HG03442 (cell line): ENCODE data around the gene SH3RF3.

Experiments used
- ATAC-seq: cut with Tn5 transposase; IDR thresholded peaks from one replicate; pipeline ENCODE4 v1.9.1; 2021; ENCODE audit warnings: mild to moderate bottlenecking, moderate library complexity; ENCODE audit not compliant: unreplicated experiment

Gene SH3RF3

DNA sequence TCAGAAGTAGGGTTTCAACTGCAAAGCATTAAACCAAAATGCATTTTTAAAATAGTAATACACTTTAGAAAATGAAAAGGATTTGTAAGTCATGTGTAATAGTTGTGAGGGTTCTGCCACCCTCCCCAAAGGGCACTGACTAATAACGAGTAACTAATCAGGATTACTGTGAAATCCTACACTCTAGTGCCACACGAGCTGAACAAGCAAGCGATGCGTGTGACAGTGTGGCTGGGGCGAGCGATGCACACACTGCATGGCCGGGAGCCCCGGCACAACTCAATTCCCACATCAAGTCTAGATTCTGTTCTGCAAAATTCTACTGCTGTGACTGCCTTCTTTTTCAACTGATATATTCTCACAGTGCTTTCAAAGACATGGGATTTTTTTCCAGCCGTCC is 328.4 kb downstream of the SH3RF3 start:
- ATAC-seq: no peak

DNA sequence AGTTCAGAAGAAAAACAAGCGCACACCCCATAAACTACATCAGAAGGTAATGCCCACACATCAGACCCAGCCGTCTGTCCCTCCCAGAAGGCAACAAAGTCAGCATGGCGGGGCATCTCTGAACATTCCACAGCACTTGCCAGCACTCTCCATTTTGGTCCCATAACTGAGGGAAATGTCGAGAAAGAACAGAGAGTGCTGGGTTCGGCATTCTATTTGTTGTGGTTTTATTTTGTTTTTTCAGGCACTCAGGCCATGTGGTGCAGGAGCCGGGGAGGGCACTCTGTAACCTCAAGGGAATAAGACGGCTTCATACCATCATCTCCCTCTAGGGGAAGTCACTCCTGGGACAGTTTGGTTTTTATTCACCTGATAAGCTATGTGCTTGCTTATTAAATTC is 328.8 kb downstream of the SH3RF3 start:
- no peak for ATAC-seq

DNA sequence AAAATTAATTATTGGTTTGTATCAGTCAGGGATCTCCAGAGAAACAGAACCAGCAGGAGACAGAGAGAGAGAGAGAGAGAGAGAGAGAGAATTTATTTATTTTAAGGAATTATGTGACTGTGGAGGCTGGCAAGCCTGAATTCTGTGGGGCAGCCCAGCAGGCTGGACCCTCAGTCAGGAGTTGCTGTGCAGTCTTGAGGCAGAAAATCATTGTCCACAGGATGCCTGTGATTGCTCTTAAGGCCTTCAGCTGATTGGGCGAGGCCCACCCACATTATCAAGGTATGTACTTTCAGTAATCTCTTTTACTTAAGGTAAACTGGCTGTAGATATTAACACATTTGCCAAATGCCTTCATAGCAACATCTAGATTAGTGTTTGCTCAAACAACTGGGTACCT is 329.5 kb downstream of the SH3RF3 start:
- no peak for ATAC-seq

DNA sequence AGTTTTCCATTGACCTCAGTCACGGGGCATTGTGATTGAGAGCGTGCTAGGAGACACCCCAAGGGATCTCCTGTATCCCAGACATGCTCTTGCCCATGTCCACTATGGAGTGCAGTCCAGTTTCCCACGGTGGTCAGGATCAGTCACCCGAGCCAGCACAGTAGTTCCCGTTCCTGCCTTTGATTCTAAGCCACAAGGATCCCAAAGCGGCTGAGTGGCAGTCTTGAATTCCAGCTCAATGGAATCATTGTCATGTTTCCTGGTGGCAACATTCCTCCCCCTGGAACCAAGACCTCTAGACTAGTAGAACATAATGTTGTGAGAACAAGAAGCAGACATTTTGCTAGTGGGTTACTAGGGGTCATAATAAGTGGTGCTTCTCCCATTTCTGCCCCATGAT is 330.5 kb downstream of the SH3RF3 start:
- ATAC-seq: no peak

DNA sequence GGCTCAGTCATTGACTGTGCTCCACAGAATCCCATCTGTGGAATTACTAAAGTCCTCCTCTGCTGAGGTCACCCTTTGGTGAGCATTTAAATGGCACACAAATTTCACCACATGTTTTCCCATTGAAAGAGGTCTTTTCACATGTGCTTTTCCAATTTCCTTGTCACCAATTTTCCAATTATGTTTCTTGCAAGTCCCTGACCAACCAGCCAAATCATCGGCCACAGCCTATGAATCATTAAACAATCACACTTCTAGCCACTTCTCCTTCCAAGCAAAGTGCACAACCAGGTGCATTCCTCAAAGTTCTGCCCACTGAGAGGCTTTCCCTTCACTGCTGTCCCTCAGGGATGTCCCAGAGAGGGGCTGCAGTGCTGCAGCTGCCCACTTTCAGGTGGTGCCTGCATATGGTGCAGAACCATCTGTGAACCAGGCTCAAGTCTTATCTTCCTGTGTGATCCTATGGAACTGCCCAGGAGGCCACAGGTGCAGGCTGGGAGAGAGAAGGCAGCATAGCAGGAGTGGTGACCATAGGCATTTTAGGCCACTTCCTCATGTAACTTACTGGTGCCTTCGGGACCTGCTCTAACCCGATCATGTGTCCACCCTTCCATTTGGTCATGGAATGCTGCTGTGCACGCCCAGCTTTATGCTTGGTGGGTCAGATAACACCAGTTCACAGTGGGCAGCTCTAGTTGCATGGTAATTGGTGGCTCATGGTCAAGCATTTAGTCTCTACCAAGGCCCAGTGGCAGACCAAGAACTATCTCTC is 331.7 kb downstream of the SH3RF3 start:
- no peak for ATAC-seq

DNA sequence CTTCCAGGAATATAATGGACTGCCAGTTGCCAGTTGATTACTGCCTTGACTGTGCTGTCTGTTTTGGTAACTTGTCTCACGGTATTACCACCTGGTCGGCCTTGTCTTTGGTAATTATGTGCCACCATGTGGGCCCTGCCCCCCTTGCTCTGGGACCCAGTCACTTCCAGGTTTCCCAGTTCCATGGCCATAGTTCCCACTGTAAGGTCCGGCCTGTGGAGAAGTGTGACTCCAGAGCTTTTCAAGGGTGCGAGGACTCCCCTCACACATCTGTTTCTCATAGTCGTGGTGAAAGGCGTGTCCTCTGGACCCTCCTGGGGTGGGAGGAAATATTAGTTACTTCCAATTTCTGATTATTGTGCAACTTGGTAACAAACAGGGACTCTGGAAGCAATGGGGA is 334.2 kb downstream of the SH3RF3 start:
- ATAC-seq: no peak

DNA sequence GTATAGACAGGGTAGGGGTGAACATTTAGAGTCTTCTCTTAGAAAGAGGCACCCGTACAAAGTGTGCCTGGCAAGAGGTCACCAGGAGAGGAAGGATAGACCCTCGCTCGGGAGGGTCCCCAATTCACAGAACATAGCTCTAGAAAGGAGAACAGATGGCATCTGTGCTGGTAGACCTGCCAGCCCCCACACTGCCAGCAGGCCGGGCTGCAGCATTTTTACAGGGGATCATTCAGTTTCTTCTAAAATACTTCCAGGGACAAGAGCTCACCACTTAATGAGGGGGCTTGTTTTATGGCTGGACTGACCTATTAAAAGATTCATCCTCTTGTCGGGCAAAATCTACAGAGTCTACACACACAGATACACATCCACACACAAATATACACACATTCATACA is 334.9 kb downstream of the SH3RF3 start:
- ATAC-seq: no peak

DNA sequence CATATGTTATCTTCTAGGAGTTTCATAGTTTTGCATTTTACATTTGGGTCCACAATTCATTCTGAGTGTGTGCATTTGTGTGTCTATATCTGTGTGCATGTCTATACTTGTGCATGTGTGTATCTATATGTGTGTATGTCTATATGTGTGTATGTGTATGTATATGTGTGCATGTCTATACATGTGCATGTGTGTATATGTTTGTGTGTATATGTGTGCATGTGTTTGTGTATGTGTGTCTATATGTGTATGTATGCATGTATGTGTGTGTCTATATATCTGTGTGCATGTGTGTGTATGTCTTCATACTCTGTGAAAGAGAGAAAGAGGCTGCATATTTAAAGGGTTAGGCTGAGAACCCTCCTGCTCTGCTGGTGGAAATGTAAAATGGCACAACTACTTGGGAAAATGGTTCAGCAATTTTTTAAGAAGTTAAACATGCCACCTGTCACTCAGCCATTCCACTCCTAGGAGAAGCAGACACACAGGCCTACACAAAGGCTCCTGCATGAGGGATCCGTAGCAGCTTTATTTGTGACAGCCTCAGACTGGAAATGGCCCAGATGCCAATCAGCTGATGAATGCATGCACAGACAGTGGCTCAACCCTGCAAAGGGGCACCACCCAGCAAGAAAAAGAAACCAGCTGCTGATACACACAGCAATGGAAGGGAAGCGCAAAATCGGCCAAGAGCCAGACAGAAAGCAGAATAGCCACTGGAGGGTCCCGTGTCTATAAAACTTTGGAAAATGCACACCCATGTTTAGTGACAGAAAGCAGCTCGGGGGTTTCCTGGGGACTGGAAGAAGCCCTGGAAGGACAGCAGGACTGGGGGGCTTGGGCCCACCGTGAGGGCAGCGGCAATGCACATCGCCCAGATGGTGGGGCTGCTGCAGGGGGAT is 337.9 kb downstream of the SH3RF3 start:
- ATAC-seq: no peak

DNA sequence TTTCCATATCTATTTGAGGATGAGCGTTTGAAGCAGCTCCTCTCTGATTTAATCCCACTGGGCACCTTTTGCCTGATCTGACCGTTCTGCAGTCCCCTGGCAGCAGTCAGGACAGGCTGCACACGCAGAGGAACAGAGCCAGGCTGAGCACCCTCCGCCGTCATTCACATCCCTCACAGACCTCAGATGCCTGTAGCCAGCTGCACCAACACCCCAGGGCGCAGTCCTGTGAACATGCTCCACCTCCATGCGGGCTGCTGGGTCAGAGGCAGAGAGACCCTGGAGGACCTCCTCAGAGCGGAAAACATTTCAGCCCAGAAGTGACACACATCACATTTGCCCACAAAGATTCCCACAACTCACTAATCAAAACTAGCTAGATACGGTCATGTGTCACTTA is 338.7 kb downstream of the SH3RF3 start:
- no peak for ATAC-seq

DNA sequence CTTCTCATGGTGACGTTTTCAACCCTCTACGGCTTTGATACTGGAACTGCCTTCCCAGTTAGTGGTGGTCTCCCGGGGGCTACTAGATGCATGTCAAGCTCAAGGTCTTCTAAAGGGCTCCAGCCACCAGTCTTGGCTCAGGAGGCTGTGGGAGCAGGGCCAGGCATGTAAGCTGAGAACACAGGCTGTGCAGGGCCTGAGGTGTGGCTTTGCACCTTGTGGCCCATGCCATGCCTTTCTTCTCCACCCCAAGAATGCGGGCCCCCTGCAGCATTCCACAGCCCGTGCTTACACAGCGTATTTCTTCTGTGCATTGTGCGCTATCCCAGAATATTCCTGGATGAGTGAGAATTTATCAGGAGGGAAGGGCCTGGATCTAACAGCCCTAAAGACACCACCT is 339.9 kb downstream of the SH3RF3 start:
- no peak for ATAC-seq

DNA sequence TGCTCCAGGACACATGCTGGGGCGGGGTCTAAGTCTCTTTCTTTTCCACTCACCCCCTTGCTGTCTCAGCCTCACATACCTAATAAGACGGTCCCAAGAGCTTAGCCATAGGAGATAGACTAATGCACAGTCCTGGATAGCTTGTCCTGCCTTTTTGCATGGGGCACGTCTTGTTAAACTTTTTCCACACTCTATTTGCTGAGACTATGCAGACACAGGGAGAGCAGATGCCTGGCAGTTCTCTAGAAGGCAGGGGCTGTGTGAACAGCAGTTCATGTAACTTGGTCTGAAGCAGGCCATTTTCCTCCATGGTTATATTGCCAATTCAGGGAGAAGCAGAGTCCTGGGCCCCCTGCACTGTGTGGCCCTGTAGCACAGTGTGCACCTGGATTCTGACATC is 342.7 kb downstream of the SH3RF3 start:
- no peak for ATAC-seq

DNA sequence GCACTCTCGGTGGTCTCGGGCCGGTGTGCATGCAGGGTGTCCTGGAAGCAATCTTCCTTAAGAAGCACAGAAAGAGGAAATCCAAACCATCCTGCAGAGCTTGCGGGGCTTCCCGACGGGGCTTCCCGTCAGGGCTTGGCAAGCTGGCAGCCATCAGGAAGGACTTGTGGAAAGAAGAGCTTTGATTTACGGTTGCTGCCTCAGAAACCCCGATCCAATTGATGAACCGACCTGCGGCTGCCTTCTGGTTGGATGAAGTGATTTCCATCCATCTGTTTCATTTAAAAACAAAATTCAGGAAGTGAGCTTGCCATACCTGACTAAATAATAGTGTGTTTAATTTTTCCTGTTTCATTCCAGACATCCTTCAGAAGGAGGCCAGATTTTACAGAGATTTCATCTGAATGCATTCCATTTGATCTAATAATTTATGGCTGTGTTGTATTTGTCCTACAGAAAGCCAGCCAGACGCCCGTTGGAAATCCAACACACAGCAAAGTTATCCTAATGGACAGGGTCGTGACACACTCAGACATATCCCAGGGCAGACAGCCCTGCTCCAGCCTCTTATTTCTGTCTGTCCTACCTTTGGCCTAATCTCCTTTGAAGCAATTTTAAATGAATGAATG is 343.4 kb downstream of the SH3RF3 start:
- no peak for ATAC-seq

DNA sequence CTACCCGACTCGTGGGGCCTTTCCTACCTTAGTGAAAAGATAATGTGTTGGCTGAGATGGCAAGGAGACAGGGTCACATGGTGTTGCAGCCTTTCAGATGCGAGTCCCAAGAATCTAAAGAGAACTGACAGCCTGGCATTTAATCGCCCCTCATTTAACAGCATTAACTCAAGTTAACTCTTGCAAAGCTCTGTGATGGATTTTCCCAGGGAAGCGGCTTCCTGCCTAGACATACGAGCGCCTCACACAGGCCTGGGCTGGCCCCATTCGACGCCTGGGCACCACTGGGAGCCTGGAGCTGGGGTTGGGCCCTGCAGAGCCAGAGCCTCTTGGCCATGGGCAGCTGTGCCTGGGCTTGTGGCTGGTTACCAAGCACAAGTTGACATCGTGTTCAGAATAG is 344.0 kb downstream of the SH3RF3 start:
- ATAC-seq: no peak

DNA sequence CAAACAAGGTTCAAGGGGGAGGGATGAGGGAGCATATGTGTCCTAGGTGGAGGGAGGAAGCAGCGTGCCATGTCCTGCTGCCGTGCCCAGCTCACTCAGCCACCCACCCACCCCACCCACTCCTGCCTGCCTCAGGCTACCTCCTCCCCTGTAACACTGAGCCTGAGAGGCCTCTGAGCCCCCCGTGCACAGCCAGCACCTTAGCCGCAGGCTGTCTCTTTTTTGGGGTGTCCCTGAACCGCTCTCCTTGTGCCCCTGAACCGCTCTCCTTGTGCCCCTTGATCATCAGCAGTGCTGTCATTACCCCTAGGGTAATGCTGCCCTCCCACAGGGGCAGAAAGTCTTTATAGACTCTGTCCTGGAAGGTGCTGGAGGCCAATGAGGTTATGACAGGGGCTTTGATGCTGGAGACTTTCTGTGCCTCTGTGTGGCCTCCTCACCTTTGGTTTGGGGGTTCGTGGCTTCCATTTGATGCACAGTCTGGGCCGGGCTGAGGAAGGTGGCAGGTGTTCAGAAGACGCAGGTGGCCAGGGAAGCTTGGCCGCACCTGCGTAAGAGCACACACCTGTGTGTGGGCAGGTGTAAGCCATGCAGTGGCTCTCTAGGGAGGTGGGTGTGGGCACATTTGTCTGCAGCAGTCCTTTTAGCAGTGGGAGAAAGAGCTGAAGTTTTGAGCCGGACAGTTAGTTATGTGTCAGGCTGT is 344.8 kb downstream of the SH3RF3 start:
- ATAC-seq: no peak

DNA sequence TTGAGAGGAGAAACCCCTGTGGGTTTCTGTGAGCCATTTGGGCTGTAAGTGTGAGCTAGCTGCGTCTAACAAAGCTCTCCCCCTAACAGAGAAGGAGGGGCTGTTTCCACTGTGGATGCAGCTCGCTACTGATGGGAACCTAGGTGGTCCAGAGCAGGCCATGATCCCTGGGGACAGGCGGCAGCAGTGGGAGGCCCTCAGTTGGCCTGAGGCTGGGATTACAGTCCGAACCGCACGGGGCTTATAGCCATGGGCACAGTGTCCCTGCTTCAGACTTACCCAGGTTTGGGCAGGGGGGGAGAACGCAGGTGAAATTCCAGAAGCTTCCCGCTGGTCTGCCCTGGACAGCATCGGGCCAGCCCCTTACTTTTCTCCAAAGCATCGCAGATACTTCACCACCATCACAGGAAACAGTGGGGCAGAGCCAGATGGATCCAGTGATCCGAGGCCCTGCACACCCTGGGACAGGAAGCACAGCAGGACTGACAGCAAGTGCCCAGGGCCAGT is 345.4 kb downstream of the SH3RF3 start:
- ATAC-seq: no peak

DNA sequence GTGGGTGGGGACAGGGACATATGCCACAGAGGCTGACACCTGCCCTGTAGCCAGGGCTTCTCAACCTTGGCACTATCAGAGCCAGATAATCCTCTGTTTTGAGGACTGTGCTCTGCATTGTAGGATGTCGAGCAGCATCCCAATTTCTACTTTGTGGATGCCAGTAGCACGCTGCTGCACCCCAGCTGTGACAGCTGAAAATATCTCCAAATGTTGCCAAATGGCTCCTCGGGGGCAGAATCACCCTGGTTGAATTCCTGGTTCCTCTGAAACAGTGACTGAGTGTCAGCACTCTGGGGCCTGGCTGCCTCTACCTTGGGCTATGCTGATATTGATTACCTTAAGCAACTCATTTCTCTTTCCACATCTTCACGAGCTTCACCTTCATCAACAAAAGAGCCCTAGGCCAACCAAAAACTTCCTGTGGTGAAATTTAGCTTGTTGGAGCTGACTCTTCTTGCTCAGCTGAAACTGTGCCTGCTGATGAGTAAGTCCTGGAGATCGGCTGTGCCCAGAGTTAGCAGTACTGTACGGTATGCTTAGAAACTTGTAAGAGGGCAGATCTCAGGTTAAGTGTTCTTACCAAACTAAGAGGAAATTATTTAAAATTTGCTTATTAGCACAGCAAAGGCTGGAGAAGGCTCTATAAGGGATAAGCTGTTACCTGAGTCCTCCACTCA is 346.7 kb downstream of the SH3RF3 start:
- no peak for ATAC-seq

DNA sequence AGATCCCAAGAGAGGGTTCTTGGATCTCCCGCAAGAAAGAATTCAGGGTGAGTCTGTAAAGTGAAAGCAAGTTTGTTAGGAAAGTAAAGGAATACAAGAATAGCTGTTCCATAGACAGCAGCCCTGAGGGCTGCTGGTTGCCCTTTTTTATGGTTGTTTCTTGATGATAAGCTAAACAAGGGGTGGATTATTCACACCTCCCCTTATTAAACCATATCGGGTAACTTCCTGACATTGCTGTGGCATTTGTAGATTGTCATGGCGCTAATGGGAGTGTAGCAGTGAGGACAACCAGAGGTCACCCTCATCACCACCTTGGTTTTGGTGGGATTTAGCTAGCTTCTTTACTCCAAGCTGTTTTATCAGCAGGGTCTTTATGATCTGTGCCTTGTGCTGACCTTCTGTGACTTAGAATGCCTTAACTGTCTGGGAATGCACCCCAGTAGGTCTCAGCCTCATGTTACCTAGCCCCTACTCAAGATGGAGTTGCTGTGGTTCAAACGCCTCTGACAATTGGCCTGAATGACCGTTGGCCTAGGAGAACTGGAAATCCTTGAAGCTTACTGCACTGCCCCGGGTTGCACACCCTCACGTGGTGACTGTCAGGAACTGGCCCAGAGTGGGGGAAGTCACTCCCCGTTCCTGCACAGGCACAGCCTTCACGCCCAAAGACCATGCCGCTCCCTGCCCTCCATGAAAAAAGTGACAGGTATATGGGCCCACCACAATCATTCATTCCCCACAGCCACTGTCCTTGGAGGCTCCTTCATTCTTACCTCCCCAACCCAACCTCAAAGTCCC is 347.8 kb downstream of the SH3RF3 start:
- no peak for ATAC-seq

DNA sequence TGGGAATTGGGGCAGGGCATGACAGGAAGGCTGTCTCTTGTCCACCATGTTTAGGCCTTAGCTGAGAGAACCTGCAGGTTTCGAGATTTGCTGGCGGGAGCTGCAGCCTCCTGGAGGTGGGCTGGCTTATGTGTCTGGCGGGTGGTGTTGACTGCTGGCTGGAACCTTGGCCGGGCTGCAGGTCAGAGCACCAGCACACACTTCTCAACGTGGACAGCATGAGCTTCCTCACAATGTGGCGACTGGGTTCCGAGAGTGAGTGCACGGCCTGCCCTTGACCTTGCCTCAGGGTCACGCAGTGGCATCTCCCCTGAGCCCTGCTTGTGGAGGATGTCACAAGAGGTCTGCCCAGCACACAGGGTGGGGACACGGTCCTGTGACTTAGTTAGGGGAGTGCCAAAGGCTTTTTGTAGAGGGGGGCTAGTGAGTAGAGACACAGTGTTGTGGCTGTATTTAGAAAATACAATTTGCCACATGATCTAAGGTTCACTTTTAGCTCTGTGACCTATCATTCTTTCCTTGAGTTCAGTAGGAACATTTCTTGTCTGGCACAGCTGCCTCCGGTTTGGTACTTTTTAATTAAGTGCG is 350.0 kb downstream of the SH3RF3 start:
- no peak for ATAC-seq

DNA sequence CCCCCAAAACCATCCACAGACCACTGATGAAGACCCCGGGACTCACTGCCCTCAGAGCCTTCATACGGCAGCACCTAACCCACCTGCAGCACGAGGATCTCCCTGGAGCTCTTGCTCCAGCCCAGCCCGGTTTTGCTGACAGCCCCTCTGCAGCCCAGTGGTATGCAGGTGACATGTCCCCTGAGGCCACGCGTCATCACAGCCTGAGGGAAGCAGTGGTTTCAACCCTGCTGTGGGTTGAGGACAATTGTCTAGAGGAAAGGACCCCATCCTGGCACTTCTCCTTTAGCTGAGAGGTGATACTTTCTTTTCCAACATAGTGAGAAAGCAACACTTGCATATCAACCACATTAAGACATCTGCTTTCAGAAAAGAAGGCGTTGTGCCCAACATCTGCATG is 350.8 kb downstream of the SH3RF3 start:
- ATAC-seq: no peak
